Progenitor cell of endocrine pancreas (in vitro differentiated cells): Measurements from ENCODE around the gene SPNS1. TPM values are rescaled to one million over a fixed set of nuclear protein-coding genes. Genes with fewer than 3 reads are reported as not detected.

ENCODE experiments used
- DNase-seq: peaks from one replicate; pipeline ENCODE4 v3.0.0; 2021; ENCODE audit warnings: low spot score; ENCODE audit not compliant: unreplicated experiment
- H3K27ac Mint-ChIP-seq: 2 replicates; pipeline ENCODE4 v1.8.0; 2021; ENCODE audit warnings: mild to moderate bottlenecking, moderate library complexity, mixed read lengths
- H3K27me3 Mint-ChIP-seq: 2 replicates; pipeline ENCODE4 v1.8.0; 2021; ENCODE audit warnings: mixed read lengths
- H3K36me3 Mint-ChIP-seq: 2 replicates; pipeline ENCODE4 v1.8.0; 2022; ENCODE audit warnings: mixed read lengths; ENCODE audit not compliant: insufficient read depth
- H3K4me1 Mint-ChIP-seq: 2 replicates; pipeline ENCODE4 v1.8.0; 2021; ENCODE audit warnings: low read depth, mixed read lengths
- H3K4me3 Mint-ChIP-seq: 2 replicates; pipeline ENCODE4 v1.8.0; 2021; ENCODE audit warnings: low read depth, mild to moderate bottlenecking, moderate library complexity, mixed read lengths
- H3K9me3 Mint-ChIP-seq: 2 replicates; pipeline ENCODE4 v1.8.0; 2021; ENCODE audit warnings: low read depth, mixed read lengths
- total RNA-seq: library from RNA; stranded (reverse); gene quantifications from 2 replicates; pipeline ENCODE4 v1.2.1, GENCODE V29; 2021
- TF ChIP-seq, protein P1 (sequence below): fragments of 200-600 bp; sonication (generic); IDR thresholded peaks from one replicate; pipeline ENCODE4 v1.5.0; 2021; ENCODE audit warnings: antibody characterized with exemption, mild to moderate bottlenecking; ENCODE audit not compliant: unreplicated experiment

Gene SPNS1
- total RNA-seq, 1 donor from 2014 or later: 41.1 TPM

- H3K4me1 Mint-ChIP-seq: no peaks in the 10 kb centered on the region
Measured at GRCh38 chr16:28990375-28991040, 15.9 kb downstream of the SPNS1 start.

DNA sequence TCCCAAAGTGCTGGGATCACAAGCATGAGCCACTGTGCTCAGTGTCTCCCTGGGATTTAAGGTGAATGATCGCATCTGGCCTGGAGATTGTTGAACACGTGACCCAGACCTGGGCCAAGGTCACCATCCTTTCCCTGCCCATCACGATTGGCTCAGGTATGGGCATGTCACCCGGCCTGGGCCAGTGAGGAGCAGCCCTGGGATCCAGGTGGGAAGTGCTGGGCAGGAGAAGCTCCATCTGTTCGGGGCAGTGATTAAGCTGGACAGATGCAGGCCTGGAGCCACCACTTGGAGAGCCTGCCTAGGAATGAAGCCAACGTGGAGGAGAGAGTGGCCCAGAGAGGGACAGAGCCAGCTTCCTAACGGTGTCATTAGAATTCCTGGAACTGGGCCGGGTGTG lies 17.1 kb downstream of the SPNS1 start:
- H3K4me3 Mint-ChIP-seq: no peak overlapping the region
- no peak overlapping the region for H3K27ac Mint-ChIP-seq
- H3K36me3 Mint-ChIP-seq: peaks cover 10% of the 10 kb centered on the region
- H3K4me1 Mint-ChIP-seq: no peaks in the 10 kb centered on the region
- TF ChIP-seq, protein P1, sequence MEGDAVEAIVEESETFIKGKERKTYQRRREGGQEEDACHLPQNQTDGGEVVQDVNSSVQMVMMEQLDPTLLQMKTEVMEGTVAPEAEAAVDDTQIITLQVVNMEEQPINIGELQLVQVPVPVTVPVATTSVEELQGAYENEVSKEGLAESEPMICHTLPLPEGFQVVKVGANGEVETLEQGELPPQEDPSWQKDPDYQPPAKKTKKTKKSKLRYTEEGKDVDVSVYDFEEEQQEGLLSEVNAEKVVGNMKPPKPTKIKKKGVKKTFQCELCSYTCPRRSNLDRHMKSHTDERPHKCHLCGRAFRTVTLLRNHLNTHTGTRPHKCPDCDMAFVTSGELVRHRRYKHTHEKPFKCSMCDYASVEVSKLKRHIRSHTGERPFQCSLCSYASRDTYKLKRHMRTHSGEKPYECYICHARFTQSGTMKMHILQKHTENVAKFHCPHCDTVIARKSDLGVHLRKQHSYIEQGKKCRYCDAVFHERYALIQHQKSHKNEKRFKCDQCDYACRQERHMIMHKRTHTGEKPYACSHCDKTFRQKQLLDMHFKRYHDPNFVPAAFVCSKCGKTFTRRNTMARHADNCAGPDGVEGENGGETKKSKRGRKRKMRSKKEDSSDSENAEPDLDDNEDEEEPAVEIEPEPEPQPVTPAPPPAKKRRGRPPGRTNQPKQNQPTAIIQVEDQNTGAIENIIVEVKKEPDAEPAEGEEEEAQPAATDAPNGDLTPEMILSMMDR: no peak
- no peak for DNase-seq
- H3K27me3 Mint-ChIP-seq: no peaks in the 10 kb centered on the region
- no peaks in the 10 kb centered on the region for H3K9me3 Mint-ChIP-seq

More at GRCh38 chr16:28990375-28991040, 15.9 kb downstream of the SPNS1 start:
- no peaks in the 10 kb centered on the region for H3K9me3 Mint-ChIP-seq
- H3K36me3 Mint-ChIP-seq: peaks cover 10% of the 10 kb centered on the region
- TF ChIP-seq, protein P1: no peak
- H3K27ac Mint-ChIP-seq: no peak overlapping the region
- no peak overlapping the region for H3K4me3 Mint-ChIP-seq
- no peaks in the 10 kb centered on the region for H3K27me3 Mint-ChIP-seq
- DNase-seq: no peak

DNA sequence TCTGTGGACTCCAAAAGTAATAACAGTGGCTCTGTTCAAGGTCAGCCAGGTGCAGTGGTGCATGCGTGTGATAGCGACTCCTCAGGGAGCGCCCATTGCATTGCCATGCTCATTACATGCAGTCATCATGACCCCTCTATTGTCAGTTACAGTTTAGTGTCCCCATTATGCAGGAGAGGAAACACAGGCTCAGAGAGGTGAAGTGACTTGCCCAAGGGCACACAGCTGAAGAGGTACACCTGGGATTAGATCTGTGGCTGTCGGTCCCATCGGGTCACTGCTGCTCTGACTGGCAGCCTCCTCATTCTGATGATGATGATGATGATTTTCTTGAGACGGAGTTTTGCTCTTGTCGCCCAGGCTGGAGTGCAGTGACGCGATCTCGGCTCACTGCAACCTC lies 17.9 kb downstream of the SPNS1 start:
- no peaks in the 10 kb centered on the region for H3K9me3 Mint-ChIP-seq
- TF ChIP-seq, protein P1: no peak
- H3K36me3 Mint-ChIP-seq: peaks cover 5% of the 10 kb centered on the region
- H3K27ac Mint-ChIP-seq: no peak overlapping the region
- DNase-seq: no peak
- H3K4me3 Mint-ChIP-seq: no peak overlapping the region
- H3K4me1 Mint-ChIP-seq: no peaks in the 10 kb centered on the region
- no peaks in the 10 kb centered on the region for H3K27me3 Mint-ChIP-seq

DNA sequence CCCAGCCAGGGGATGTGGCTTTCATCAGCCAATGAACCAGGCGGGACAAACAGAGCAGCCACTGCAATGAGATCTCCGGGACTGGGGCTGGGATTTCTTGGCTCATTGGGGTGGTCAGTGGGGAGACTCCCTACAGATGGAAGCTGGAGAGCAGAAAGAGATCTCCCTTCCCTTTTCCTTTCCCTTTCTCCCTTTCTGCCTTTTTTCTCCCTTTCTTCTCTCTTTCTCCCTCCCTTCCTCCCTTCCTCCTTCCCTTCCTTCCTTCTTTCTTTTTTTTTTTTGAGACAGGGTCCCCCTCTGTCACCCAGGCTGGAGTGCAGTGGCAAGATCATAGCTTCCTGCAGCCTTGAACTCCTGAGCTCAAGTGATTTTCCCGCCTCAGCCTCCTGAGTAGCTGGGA lies 24.3 kb downstream of the SPNS1 start:
- Mint-ChIP-seq H3K4me1 (no peaks in the 10 kb centered on the region), H3K36me3 (no peaks in the 10 kb centered on the region), H3K27ac (no peak overlapping the region), H3K9me3 (no peaks in the 10 kb centered on the region), H3K4me3 (no peak overlapping the region), H3K27me3 (peaks cover 17% of the 10 kb centered on the region)
- DNase-seq: no peak
- TF ChIP-seq, protein P1: no peak

DNA sequence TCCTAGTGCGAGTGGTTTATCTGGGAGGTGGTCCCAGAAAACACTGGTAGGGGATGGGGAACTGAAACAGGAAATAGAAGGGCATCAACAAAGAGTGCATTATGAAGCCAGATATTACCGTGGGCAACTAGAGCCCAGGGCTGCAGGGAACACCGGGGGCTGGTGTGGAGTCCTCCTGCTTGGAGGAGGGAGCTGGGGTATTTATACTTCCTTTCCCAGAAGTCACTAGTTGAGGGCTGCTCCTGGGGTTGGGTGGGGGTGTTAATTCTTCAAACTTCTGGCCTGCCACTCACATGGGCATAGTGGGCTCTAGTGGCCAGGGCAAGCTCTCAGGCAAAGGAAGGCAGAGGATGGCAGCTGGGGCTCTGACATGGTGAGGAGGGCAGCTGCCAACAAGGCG lies 25.0 kb downstream of the SPNS1 start:
- TF ChIP-seq, protein P1: no peak
- H3K9me3 Mint-ChIP-seq: no peaks in the 10 kb centered on the region
- H3K27me3 Mint-ChIP-seq: peaks cover 21% of the 10 kb centered on the region
- DNase-seq: no peak
- H3K4me1 Mint-ChIP-seq: no peaks in the 10 kb centered on the region
- H3K27ac Mint-ChIP-seq: no peak overlapping the region
- H3K4me3 Mint-ChIP-seq: no peak overlapping the region
- no peaks in the 10 kb centered on the region for H3K36me3 Mint-ChIP-seq
